ENCODE measurements around the gene KRTAP21-3.

- TF ChIP-seq EHMT2 (IDR thresholded peaks at IDR 0.05; ENCODE audit: low read depth) = no peak
- TF ChIP-seq E2F6 (IDR thresholded peaks at IDR 0.05; ENCODE audit: borderline replicate concordance, low read depth) = no peak
These were observed 4.1 kb downstream of the KRTAP21-3 start for GRCh38 chr21:30714456-30714855.

All from A549 (cell line).